ENCODE results near the gene NAV2. TPM values are rescaled to one million over a fixed set of nuclear protein-coding genes. Genes with fewer than 3 reads are reported as not detected.

The NAV2 gene
- total RNA-seq, 1 experiment from 2014 or later, result 2.1 TPM

DNA sequence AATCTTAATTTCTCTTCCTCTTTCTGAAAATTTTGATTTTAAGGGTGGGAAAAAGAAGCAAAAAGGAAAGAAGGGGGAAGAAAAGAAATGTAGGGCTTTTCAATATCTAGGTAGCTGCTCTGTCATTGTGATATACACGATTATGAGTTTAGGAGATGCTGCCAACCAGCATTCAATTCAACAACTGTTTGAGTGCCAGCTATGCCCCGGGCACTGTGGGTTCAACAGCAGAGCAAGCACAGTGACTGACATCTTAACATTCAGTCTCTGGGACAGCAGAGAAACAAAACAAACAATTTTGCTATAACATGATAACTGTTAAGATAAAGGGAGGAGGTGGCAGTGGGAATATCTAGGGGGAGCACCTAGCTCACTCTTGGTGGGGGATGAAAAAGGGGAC lies 356.1 kb downstream of the NAV2 start:
- TF ChIP-seq ATF3 (IDR thresholded peaks at IDR 0.05), result no peak
- no peak for TF ChIP-seq ZNF274 (IDR thresholded peaks at IDR 0.05; ENCODE audit: low read depth, low read length)
- no peak for TF ChIP-seq RAD21 (IDR thresholded peaks at IDR 0.05; ENCODE audit: low read depth)
- no peak for TF ChIP-seq POLR2A (IDR thresholded peaks at IDR 0.05; ENCODE audit: borderline replicate concordance, extremely low read depth, insufficient read depth, insufficient read length)
- TF ChIP-seq EGR1 (IDR thresholded peaks at IDR 0.05; ENCODE audit: low read depth), result no peak
- no peak for TF ChIP-seq ZFX (IDR thresholded peaks at IDR 0.05)
- no peak for TF ChIP-seq YY1 (IDR thresholded peaks at IDR 0.05; ENCODE audit: extremely low read depth, insufficient replicate concordance, low read depth, low read length)
- TF ChIP-seq, protein P1, sequence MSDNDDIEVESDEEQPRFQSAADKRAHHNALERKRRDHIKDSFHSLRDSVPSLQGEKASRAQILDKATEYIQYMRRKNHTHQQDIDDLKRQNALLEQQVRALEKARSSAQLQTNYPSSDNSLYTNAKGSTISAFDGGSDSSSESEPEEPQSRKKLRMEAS (IDR thresholded peaks at IDR 0.05), result no peak
- no peak for TF ChIP-seq ZBTB33 (IDR thresholded peaks at IDR 0.05; ENCODE audit: extremely low read depth, insufficient replicate concordance, low read length)
- TF ChIP-seq JUND (IDR thresholded peaks at IDR 0.05), result no peak
- no peak for TF ChIP-seq EZH2 (IDR thresholded peaks at IDR 0.05)
- Histone ChIP-seq H3K9ac (ENCODE audit: low read length) (no peak overlapping the region), H3K4me1 (ENCODE audit: control insufficient read depth in 1 of 2, insufficient read depth in 2 of 2, low read length in 2 of 2) (no peaks in the 10 kb centered on the region), H3K9me2 (ENCODE audit: insufficient read depth) (no peaks in the 10 kb centered on the region), H4K20me1 (ENCODE audit: insufficient read depth) (no peaks in the 10 kb centered on the region), H3K9me3 (ENCODE audit: control insufficient read depth in 1 of 2, insufficient read depth in 1 of 2, low read depth in 1 of 2, low read length in 2 of 2) (no peaks in the 10 kb centered on the region), H3K27ac (ENCODE audit: low read depth, low read length) (no peak overlapping the region), H3K27me3 (ENCODE audit: insufficient read depth, low read length) (no peaks in the 10 kb centered on the region), H3K4me2 (ENCODE audit: low read length) (no peak overlapping the region), H3K36me3 (ENCODE audit: control insufficient read depth in 1 of 2, insufficient read depth in 2 of 2, low read length in 2 of 2) (no peaks in the 10 kb centered on the region), H3K4me3 (replicated peaks in 1 of 2; ENCODE audit: low read depth in 1 of 2, low read length in 2 of 2) (no peak overlapping the region), H3K79me2 (ENCODE audit: insufficient read depth, low read length) (no peaks in the 10 kb centered on the region), H2AFZ (ENCODE audit: low read depth, low read length, poor library complexity, severe bottlenecking) (no peak overlapping the region)
- BruUV-seq (replicated peaks), result no TSS peak
- intact Hi-C loops (cut with micrococcal nuclease), result no loop called here
- RAD21 ChIA-PET (ENCODE audit: low non-redundant PET in 1 of 2, low total read pairs in 2 of 2, uncharacterized antibody in 2 of 2, unreplicated experiment in 2 of 2), result no interaction called here
- DNase-seq (ENCODE audit: low read depth, low spot score) (no peak), ATAC-seq (no peak)
- POLR2A ChIA-PET, result no interaction called here
- CTCF ChIA-PET, result no interaction called here

Data from HCT116 (cell line).